NCI-H1048 (cell line): ENCODE results near the gene DICER1.

Experiments
- DNase-seq: peaks from one replicate; lab custom pipeline; 2025; lab: John Stamatoyannopoulos, UW

DICER1 gene

DNA sequence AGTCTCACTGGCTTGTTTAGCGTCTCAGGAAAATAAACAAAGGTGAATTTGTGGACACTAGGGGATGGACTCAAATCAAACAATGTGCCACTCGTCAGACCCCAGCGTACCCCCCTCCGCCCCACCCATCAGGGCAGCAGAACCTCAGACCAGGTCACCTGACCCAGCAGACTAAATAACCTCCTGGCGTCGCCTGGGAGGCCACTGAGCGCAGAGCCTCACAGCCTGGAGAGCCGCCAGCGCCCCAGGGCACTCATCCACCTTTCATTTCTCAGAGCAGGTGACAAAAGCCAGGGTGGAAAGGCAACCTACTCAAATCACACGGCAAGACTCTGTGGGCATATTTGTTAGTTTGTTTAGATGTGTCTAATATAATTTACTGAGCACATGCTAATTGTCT lies 100.9 kb downstream of the DICER1 start:
- no peak for DNase-seq

DNA sequence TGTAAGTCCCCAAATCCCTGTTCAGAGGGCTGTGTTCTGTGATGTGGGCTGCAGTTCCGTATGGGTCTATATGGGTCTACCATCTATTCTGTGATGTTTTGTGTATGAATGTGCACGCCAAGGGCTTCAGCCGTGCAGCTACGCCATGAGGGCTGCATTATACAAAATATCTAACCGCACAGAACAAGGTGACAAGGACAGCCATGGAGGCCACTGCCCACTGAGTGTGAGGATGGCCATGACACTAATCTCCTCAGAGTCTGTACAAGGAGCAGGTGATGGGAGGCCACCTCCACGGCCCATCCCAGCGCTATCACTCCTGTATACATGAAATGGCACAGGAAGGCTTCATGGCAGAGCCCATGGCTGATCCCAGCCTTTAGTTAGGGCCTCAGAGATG lies 102.0 kb downstream of the DICER1 start:
- no peak for DNase-seq

DNA sequence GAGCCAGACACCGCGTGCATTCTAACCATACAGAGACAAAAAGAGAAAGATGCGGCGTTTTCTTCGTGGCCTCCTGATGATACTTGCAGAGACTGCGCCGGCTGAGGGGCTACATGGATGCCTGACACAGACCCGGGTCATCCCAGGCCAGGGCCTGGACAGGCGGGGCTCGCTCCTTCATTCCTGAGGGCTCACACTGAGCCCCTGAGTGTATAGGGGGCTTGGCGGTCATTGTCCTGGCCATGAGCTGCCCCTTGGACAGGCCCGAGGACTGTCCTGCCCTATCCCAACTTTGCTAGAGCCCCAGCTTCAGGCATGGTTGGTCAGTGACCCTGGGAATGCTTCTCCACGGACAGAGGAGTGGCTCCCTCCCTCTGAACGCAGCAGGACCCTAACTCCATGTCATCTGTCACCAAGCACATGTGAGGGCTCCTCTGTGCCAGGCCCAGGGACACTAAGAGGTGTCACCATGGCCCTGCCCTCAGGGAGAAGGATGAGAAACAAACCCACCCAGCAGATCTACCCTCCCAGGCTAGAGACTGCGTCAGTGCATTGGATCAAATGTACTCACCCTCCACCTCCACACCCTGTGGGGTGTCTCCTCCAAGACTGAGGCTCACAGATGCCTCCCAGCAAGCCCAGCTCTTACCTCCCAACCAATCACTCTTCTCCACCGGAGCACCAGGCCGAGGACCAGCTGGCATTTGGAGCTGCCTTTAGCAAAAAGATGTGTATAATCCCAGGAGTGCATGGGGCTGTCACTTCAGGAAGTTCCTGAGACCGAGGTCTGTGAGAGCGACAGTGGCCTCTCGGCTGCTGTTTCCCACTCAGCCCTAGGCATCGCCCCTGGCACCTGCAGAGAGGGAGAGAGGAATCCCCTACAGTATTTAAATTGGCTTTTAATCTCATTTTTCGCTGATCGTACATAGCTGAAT lies 102.7 kb downstream of the DICER1 start:
- DNase-seq: no peak

DNA sequence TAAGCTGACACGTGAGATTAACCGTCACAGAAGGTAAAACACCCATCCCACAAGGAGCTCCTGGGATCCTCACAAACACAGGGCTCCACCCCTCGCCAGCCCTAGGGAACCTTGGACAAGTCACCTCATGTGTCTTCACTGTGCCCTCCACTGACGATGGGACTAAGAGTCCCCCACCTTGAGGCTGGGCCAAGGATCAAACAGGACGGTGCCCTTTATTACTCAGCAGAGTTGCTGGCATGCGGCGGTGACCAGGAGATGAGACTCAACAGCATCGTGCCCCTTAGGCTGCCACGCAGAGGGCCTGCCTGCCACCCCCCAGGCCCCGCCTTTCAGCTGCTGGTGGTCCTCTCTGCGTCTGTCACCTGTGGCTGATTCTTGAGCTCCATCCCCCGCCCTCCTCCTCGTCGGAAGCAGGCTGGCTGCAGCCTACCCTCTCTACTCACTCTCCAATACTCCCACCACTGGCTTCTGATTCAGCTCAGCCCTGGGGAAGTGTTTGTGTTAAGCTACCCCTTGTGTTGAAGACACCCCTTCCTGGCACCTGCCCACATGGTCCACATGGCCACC lies 105.2 kb downstream of the DICER1 start:
- no peak for DNase-seq

DNA sequence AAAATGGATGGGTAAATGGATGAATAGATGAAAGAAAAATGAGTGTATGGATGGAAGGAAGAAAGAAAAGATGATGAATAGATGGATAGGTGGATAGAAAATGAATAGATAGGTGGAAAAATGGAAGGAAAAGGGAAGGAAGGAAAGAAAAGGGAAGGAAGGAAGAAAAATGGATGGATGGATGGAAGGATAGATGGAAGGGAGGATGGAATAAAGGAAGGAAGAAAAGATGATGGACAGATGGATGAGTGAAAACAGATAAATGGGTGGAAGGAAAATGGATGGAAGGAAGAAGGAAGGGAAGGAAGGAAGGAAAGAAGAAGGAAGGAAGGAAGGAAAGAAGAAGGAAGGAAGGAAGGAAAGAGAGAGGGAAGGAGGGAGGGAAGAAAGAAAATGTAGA lies 107.4 kb downstream of the DICER1 start:
- DNase-seq: no peak

DNA sequence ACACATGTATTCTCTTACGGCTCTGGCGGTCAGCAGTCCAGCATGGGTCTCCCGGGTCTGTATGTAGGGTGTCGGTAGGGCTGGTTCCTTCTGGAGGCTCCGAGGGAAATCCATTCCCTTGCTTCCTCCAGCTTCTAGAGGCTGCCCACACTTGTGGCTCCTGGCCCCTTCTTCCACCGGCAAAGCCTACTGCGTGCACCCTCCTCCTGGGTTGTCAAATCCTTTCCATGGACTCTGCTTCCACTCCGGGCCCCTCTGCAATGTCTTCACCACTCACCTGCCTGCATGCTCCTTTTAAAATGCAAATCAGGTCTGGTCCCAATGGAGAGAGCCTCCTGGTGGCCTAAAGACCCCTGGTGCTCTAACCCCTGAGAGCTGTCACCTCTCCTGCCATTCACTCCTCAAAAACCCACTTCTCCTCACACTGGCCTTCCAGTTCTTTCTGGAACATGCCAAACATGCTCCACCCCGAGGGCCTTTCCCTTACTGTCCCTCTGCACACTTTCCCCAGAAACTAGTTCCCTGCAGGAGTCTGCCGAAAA lies 108.5 kb downstream of the DICER1 start:
- no peak for DNase-seq

DNA sequence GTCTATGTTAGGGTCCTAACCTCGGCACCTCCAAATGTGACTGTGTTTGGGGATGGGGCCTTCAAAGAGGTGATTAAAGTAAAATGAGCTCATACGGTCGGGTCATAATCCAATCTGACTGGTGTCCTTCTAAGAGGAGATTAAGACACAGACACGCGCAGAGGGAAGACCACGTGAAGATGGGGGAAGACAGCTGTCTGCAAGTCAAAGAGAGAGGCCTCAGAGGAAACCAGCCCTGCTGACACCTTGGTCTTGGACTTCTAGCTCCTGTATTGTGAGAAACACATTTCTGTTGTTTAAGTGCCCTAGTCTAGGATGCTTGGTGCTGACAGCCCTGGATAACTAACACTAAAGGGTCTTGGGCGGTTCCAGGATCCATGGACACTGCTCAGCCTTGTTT lies 109.6 kb downstream of the DICER1 start:
- DNase-seq: no peak

DNA sequence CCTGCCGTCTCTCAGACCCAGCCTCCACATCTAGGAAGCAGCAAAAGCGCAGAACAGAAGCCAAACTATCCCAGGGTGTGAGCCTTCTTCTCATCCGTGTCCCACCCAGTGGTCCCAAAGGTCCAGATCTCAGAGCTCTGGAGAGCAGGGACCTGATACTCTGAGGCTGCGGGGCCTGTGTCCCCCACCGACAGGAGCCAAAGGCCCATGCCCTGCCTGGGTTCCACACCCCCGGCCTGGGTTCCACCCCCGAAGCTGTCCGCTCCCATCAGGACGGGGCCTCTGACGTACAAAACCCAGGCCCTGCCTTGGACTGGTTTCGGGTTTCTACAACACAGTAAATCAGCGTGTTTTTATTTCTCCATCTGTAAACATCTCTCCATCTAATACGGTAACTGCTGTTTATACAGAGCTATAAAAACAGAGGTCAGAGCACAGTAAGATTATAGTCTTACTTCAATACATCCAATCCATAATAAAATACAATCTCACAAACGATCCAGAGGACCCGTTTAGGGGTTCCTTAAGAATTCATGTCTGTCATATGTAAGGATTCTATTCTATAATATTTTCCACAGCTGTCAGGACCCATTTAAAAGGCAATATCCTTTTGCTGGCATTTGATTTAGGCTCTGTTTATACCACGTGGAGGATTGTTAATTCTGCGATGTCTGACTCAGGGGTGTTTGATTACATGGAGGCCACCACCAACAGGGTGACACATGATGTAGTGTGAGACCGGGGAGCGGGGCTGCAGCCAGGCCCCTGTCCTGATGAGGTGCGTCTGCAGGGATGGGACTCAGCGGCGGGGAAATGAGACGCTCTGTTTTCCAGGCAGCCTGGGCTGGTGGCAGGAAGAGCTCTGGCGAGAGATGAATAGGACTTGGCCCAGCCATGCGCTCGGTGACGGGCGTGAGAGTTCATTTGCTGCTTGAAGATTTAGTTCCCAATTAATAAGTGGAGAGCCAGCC lies 110.3 kb downstream of the DICER1 start:
- no peak for DNase-seq

DNA sequence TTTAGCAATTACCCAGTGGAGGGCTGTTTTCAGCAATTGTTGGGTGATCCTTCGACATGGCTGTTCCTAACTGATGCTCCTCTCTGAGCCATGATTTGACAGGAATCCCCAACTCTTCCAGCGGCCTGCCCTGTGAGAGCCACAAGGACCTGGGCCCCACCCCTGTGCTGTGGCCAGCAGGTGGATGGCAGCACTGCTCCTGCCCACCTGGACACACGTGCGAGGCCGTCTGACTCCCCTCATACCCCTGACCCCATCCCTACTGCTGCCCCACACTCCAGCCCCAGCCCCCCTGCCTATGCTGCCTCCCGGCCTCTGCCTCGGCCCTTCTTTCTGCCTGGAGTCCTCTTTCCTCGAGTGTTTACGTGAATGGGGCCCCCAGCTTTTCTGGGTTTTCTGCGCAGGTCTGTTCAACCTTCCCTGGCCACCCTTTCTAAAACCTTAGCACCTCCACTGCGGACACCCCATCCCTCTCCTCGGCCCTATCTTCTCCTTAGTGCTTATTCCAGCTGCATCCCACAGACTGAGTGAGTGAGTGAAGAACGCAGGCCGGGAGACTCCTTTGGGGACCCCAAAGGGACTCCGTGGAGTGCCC lies 111.4 kb downstream of the DICER1 start:
- DNase-seq: no peak

DNA sequence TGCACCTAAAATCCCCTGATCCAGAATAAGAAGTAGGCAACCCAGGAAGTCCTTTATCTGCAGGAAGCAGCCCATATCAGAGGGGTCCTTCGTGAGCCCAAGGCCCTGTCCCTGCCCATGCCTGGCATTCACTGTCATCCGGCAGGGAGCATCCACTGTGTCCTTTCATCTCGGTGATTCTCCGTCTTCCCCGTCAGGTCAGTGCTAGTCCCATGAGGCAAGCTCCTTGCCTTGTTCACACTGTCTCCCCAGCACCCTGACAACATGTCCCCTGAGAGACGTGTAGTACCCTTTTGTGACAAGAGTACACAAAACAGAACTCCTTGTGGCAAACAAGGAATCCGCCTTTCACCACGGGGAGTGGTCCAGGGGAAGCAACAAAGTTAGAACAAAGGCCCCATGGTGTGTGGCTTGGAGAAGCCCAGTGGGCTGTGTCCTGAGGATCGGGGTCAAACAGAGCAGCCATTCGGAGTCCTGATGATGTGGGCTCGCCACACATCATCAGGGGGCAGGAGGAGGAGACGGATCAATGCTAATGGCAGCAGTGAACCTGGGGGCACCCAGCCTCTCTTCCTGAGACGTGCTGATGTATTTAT lies 112.1 kb downstream of the DICER1 start:
- no peak for DNase-seq

DNA sequence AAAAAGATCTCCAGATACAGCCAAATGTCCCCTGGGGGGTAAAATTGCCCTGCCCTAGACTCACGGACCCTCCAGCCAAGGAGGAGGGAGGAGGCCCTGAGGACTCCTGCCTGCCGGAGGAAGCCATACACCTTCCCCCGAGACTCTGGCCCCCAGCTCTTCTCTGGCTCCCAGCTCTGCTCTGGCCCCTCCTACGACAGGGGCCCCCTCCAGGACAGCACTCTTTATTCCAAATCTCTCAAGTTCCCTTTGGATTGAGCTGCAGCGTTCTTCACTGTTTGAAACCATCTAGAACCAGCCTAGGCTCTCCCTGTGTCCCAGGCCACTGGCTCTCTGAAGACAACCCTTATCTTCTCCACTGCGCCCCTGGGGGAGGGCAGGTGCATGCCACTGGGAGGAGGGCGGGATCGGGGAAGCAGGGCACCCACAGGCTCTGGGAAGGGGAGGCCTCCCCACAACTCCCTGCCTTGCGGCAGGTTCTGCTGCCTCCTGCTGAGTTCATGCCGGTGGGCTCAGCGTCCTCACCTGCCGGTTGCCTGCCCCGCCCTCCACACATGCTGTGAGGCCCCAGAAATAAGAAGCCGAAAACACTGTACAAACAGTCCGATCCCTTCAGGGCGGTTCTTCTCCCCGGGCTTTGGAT lies 112.7 kb downstream of the DICER1 start:
- DNase-seq: no peak

DNA sequence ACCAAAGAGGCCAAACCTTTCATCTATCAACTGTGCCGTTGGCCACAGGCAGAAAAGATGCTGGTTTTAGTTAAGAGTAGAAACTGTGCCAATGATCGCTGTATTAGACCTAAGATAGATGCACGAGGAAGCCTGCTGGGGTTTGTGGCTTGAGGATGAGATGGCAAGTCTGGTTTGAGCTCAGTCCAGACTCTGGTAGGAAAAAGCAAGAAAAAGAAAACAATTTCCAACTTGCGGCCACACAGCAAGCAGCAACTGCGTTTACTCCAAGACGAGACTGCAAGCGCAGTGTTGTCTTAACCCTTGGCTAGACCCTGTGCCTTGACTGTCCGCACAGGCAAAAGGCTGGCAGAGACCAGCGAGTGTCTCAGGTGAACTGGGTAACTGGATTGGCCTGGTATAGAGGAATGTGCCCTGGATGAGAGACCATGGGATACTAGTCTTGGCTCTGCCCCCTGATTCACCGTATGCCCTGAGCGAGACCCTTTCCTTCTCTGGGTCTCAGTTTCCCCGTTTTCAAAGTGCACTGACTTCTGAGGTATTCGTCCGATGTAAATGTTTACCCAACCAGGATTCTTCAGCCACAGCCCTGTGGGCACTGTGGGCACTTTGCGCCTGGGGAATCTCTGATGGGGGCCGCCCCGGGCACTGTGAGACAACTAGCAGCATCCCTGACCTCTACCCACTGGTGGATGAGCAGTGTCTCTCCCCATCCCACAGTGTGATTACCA lies 113.4 kb downstream of the DICER1 start:
- no peak for DNase-seq

DNA sequence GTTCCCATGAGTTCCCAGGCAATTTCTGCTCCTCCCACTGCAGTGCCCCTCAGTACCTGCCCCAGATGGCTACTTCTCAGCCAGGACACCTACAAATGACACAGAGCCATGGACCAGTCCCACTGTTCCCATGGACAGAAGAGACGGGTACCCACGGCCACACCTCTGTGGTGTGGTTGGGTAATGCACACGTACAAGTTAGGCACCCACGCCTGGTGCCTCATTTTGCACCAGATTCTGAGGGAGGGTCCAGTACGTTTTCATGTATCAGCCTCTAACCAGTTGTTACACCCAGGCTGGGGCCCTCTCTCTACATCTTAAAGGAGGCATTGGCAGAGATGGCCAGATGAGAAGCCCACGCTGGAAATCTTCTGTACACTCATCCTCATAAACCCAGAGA lies 114.0 kb downstream of the DICER1 start:
- no peak for DNase-seq

DNA sequence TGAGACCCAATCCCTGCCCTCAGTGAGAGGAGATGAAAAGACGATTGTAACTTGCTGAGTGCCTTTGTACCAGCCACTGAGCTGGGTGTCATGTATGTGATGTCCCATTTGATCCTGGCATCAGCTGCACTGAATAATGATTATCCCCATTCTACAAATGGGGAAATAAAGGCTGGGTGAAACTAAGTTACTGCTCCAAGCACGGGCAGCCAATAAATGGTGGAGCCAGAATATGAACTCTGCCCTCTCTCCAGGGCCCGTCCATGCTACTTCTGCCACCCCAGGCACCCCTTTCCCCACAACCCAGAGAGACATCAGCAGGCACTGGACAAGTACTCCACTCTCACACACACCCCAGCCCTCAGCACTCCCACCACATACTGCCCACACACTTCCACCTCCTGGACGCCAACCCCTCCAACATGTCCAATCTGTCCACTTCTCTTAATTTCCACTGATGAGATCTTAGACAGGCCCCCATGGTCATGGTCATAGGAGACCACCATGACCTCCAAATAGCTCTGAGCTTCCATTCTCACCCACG lies 115.8 kb downstream of the DICER1 start:
- no peak for DNase-seq

DNA sequence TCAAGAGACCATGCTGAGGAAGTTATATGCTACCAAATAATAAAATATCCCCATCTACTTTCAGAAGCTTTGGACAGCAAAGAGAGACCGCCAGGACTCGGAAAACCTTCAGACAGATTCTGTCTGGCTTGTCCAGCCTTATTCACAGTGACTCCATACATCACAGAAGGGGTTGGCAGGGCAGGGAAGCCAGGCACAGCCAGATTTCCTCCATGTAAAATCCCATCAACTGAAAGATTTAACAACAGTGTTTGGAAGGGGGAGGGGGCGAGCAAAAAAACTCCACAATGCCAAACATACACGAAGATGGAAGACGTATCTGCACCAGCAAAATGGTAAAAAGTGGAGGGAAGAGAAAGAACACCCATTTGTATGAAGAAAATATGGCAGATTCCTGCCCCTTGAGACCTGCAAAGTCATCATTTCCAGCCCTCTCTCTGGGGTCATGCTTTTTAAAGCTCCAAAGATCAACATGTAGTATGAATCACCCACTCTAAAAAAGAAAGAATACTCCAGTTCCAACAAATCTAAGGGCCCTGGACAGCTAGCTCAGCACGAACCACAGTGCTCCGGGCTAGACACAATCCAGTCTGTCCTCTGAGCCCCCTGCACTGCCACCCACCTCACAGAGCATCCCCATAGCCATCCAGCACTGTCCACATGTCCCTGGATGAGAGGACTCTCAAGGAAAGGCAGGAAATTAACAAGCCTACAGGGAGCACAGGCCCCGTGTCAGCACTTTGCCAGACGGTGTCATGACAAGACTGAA lies 116.4 kb downstream of the DICER1 start:
- no peak for DNase-seq

DNA sequence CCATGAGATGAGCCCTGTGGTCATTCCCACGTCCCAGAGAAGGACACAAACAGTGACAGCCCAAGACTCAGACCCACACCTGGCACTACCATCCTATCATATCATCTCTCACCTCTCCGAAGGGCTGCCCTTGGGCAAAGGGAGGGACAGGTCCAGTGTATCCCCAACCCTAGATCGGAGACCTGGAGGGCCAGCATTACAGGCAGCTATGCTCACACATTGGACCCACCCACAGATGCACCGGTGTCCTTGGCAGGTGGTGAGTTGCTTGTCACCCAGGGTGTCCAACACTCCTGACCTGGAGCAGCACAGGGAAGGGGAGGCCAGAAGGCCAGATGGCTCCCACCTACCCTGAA lies 117.4 kb downstream of the DICER1 start:
- no peak for DNase-seq

DNA sequence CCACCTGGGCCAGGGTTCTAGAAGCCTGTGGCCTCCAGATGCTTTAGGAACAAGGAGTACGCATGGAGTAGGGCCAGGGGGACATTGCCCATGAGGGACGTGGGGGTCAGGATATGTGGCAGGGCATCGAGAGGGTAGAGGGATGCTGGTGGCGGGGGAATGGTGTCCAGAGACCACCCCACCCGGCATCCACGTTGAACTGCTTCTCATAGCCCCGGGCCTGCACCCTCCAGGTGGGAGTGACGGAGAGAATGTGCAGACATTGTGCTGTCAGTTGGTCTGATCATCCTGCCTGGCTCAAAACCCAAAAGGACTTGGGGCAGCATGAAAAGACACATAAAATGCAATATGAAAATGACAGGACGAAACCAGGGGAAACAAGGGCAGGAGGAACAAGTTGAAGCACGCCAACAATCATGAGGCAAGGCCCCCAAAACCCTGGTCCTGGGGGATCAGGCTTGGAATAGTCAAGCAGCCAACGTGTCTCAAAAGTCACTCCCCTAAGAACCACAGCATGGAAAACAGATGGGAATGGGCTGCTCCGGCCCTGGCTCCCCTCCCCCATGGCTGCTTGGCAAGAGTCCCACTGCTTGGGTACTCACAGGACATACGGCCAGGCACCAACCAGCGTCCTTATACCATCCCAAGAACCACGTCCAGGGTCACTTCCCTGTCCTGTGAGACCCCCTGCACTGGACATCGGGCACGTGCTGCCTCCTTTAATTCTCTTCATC lies 117.9 kb downstream of the DICER1 start:
- DNase-seq: no peak

DNA sequence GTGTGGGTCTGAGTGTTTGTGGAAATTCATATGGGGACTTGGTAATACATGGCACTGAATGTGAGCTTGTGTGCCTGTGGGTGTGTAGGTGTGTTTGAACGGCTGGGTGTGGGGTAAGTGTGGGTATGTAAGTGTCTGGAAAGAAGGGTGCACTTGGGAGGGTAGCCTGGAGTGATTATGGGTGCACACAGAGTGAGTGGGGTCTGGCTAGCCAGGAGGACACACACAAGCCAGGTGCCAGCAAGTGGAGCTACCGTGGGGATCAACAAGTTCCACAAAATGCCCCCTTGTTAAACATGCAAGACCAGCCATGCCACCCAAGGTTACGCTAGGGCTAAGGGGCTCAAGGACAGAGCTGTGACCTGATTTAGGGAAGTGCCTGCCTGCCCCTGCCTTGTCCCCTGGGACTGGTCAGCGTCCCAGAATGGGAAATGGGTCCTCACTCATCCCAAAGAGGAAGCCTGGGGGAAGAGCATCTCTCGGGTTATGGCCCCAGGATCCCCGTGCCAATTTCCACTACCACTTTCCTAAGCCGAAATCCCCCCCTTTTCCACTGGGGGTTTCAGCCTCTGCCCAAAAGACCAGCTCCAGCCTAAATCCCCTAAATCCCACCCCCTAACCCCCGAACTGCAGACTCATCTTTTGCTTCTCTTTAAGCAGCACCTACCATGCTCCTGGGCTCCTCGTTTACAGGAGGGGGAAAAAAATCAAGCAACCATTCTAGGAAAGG lies 118.6 kb downstream of the DICER1 start:
- DNase-seq: no peak
